B cell (primary cell): ENCODE results near the gene PCDH9. TPM values are rescaled to one million over a fixed set of nuclear protein-coding genes. Genes with fewer than 3 reads are reported as not detected.

ENCODE experiments used
- ATAC-seq: fragments of 200-7000 bp; cut with Tn5 transposase; one replicate; pipeline ENCODE4 v1.10.0; 2021; ENCODE audit warnings: low read depth, mild to moderate bottlenecking, moderate number of reproducible peaks, moderate library complexity
- CTCF ChIA-PET: fragments of 350-600 bp; sonication (Branson Sonifier 250); formaldehyde crosslinking; loops from one replicate; lab custom pipeline; 2021; ENCODE audit warnings: antibody characterized with exemption, inconsistent platforms; lab: Charles Lee
- POLR2A ChIA-PET: fragments of 350-600 bp; sonication (Branson Sonifier 250); formaldehyde crosslinking; loops from one replicate; lab custom pipeline; 2021; ENCODE audit warnings: antibody characterized with exemption; lab: Charles Lee
- DNase-seq: peaks from one replicate; pipeline ENCODE4 v3.0.0; 2013
- H2AFZ ChIP-seq: 2 replicates; pipeline ENCODE4 v1.6.1; 2012; ENCODE audit warnings: mild to moderate bottlenecking, low read depth, low read length; ENCODE audit not compliant: insufficient read depth, poor library complexity, severe bottlenecking
- H3K27ac ChIP-seq, 2 donors: 1 replicate in 1 of 2; 2 replicates in 1 of 2; pipeline ENCODE4 v1.5.1; 2012 to 2013; ENCODE audit warnings: low read length in 2 of 2, mild to moderate bottlenecking in 2 of 2, moderate library complexity in 1 of 2
- H3K27me3 ChIP-seq, 4 experiments: fragments of 200-600 bp in 1 of 4; sonication (generic) in 1 of 4; replicated peaks in 1 of 4; 1 replicate in 2 of 4; 2 replicates in 2 of 4; pipeline versions ENCODE4 v1.6.1 to v1.7.0; 2013 to 2016; ENCODE audit warnings: low read length in 3 of 4, mild to moderate bottlenecking in 2 of 4, mixed read lengths in 1 of 4, moderate library complexity in 1 of 4; ENCODE audit not compliant: insufficient read depth in 4 of 4, control insufficient read depth in 3 of 4; ENCODE audit errors: control extremely low read depth in 1 of 4
- H3K36me3 ChIP-seq, 2 experiments: replicated peaks in 1 of 2; 1 replicate in 1 of 2; 2 replicates in 1 of 2; pipeline versions ENCODE4 v1.6.1 to v1.7.1; 2013; ENCODE audit warnings: low read length in 1 of 2; ENCODE audit not compliant: insufficient read depth in 2 of 2, control insufficient read depth in 1 of 2; ENCODE audit errors: control extremely low read depth in 1 of 2, extremely low read depth in 1 of 2
- H3K4me1 ChIP-seq, 2 donors: fragments of 200-600 bp in 1 of 2; sonication (generic) in 1 of 2; 1 replicate in 1 of 2; 2 replicates in 1 of 2; pipeline versions ENCODE4 v1.5.1 to v1.6.1; 2013 to 2017; ENCODE audit warnings: low read length in 2 of 2; ENCODE audit not compliant: control insufficient read depth in 2 of 2, insufficient read depth in 2 of 2
- H3K4me2 ChIP-seq: replicated peaks from 2 replicates; pipeline ENCODE3; 2012; ENCODE audit warnings: mild to moderate bottlenecking, low read depth, low read length; ENCODE audit not compliant: poor library complexity, severe bottlenecking
- H3K4me3 ChIP-seq, 5 experiments: fragments of 200-600 bp in 1 of 5; sonication (generic) in 1 of 5; 1 replicate in 3 of 5; 2 replicates in 2 of 5; pipeline versions ENCODE4 v1.5.1 to v1.7.0; 2011 to 2016; ENCODE audit warnings: low read length in 4 of 5, mild to moderate bottlenecking in 4 of 5, low read depth in 2 of 5, control low read depth in 1 of 5, moderate library complexity in 1 of 5; ENCODE audit not compliant: insufficient read depth in 1 of 5; ENCODE audit errors: control extremely low read depth in 1 of 5, extremely low read depth in 1 of 5
- H3K79me2 ChIP-seq: fragments of 200-600 bp; sonication (generic); one replicate; pipeline ENCODE4 v1.6.0; 2016; ENCODE audit warnings: low read length; ENCODE audit not compliant: control insufficient read depth, insufficient read depth
- H3K9ac ChIP-seq: fragments of 200-600 bp; sonication (generic); 2 replicates; pipeline ENCODE4 v1.6.1; 2017; ENCODE audit warnings: mild to moderate bottlenecking, low read length, moderate library complexity
- H3K9me3 ChIP-seq, 3 donors: one replicate each; pipeline versions ENCODE4 v1.6.1 to v1.7.1; 2013; ENCODE audit warnings: low read length in 2 of 3; ENCODE audit not compliant: control insufficient read depth in 2 of 3, insufficient read depth in 1 of 3; ENCODE audit errors: control extremely low read depth in 1 of 3
- H4K20me1 ChIP-seq: 2 replicates; pipeline ENCODE4 v1.6.0; 2012; ENCODE audit warnings: mild to moderate bottlenecking, low read length; ENCODE audit not compliant: insufficient read depth, control insufficient read depth, poor library complexity, severe bottlenecking
- H3K27ac Mint-ChIP-seq: one replicate; pipeline ENCODE4 v1.8.0; 2021; ENCODE audit warnings: mixed read lengths
- H3K27me3 Mint-ChIP-seq: one replicate; pipeline ENCODE4 v1.8.0; 2021; ENCODE audit warnings: mixed read lengths
- H3K4me1 Mint-ChIP-seq: one replicate; pipeline ENCODE4 v1.8.0; 2021; ENCODE audit warnings: mixed read lengths
- H3K4me3 Mint-ChIP-seq: one replicate; pipeline ENCODE4 v1.8.0; 2021; ENCODE audit warnings: mixed read lengths
- H3K9me3 Mint-ChIP-seq: one replicate; pipeline ENCODE4 v1.8.0; 2022; ENCODE audit warnings: mixed read lengths; ENCODE audit not compliant: insufficient read depth
- EZH2 ChIP-seq: IDR thresholded peaks from 2 replicates; pipeline ENCODE4 v1.6.1; 2012; ENCODE audit warnings: borderline replicate concordance, low read depth, mild to moderate bottlenecking, moderate library complexity, low read length; ENCODE audit not compliant: insufficient read depth, poor library complexity, severe bottlenecking
- WGBS: methylation state at CpG from one replicate; pipeline ENCODE4 v1.1.5; 2013; ENCODE audit warnings: missing lambda C conversion rate; ENCODE audit not compliant: insufficient coverage; 5-methylcytosine and 5-hydroxymethylcytosine counted together
- intact Hi-C: fragments of 100-400 bp; cut with micrococcal nuclease; formaldehyde crosslinking; loops from one replicate; pipeline ENCODE4 v1.10.0; 2022
- polyA plus RNA-seq: library from polyadenylated mRNA; depleted of rRNA; stranded (reverse); fragments of >200 nt; gene quantifications from 2 replicates; pipeline ENCODE4 v1.2.3, GENCODE V29; 2012
- total RNA-seq, 2 donors: library from RNA; stranded (reverse); fragments of 120-200 nt in 1 of 2; gene quantifications; 1 replicate in 1 of 2; 2 replicates in 1 of 2; pipeline versions ENCODE4 v1.2.3 to v1.2.4, GENCODE V29; 2013 to 2022
- TF ChIP-seq, protein P1 (sequence below): fragments of 200-600 bp; IDR thresholded peaks from one replicate; pipeline ENCODE4 v1.8.0; 2022; ENCODE audit warnings: antibody characterized with exemption, mild to moderate bottlenecking

PCDH9 gene
- total and polyA plus RNA-seq, 2 donors (not counting 1 experiment from before 2014, with no cell fraction given), result 13.1 to 21.8 TPM

DNA sequence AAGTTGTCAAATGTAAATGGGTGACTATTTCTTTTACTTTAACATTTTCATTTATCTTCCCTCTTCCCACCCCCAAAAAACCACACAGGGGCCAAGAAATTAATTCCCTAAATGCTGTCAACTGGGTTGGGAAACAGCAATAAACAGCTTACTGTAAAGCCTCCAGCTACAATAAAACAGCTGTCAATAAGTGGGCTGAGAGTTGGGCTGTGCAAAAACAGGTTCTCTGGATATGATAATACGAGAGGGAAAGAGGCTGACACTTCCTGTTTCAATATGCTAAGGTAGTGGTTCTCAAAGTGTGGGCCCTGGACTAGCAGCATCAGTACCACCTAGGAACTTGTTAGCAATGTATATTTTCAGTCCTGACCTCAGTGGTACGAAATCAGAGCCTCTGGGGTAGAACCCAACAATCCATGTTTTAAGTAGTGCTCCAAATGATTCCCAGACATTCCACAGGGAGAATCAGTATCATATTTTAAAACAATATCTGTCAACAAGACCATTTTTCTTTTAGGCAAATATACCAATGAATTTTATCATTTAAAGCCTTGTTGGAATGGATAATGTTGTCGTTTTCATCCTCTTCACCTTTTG is 8.4 kb downstream of the PCDH9 start:
- peak overlapping the region; percentile 70 for H3K4me2 ChIP-seq
- peak overlapping the region in 3 of 5 experiments; percentile 16 to 42 (median 23) for H3K4me3 ChIP-seq
- peak; percentile 63 for ATAC-seq
- Mint-ChIP-seq H3K27ac (peak overlapping the region; percentile 69), H3K9me3 (no peaks in the 10 kb centered on the region), H3K27me3 (no peaks in the 10 kb centered on the region), H3K4me3 (peak overlapping the region; percentile 62), H3K4me1 (peaks cover 45% of the 10 kb centered on the region)
- H3K9me3 ChIP-seq, result peaks cover 0 to 7% (median under 1%) of the 10 kb centered on the region in 3 donors
- H4K20me1 ChIP-seq, result no peaks in the 10 kb centered on the region
- POLR2A ChIA-PET, result no interaction called here
- WGBS, result no CpG with 5 or more reads among the region's 3 CpGs
- TF ChIP-seq, protein P1, sequence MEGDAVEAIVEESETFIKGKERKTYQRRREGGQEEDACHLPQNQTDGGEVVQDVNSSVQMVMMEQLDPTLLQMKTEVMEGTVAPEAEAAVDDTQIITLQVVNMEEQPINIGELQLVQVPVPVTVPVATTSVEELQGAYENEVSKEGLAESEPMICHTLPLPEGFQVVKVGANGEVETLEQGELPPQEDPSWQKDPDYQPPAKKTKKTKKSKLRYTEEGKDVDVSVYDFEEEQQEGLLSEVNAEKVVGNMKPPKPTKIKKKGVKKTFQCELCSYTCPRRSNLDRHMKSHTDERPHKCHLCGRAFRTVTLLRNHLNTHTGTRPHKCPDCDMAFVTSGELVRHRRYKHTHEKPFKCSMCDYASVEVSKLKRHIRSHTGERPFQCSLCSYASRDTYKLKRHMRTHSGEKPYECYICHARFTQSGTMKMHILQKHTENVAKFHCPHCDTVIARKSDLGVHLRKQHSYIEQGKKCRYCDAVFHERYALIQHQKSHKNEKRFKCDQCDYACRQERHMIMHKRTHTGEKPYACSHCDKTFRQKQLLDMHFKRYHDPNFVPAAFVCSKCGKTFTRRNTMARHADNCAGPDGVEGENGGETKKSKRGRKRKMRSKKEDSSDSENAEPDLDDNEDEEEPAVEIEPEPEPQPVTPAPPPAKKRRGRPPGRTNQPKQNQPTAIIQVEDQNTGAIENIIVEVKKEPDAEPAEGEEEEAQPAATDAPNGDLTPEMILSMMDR, result no peak
- TF ChIP-seq EZH2, result no peak
- H3K79me2 ChIP-seq, result peaks cover 33% of the 10 kb centered on the region
- CTCF ChIA-PET, result interaction anchor here (1.0 to 1.4 kb wide), 5 partner anchors 8 to 603 kb away, joined by 3 to 5 read pairs (median 4); partner anchors contain the start of gene PCDH9
- peaks cover 1 to 5% of the 10 kb centered on the region in 2 experiments for H3K36me3 ChIP-seq
- peak overlapping the region; percentile 33 for H3K9ac ChIP-seq
- peak; percentile 56 for DNase-seq
- H2AFZ ChIP-seq, result peak overlapping the region; percentile 76
- H3K4me1 ChIP-seq, result peaks cover 9 to 30% of the 10 kb centered on the region in 2 donors
- H3K27me3 ChIP-seq, result no peaks in the 10 kb centered on the region
- intact Hi-C loops, result loop anchor here (1.0 to 10.0 kb wide), 4 partner anchors 9 to 1567 kb away; partner anchors contain the start of gene PCDH9
- H3K27ac ChIP-seq, result peak overlapping the region; percentile 8 to 42

DNA sequence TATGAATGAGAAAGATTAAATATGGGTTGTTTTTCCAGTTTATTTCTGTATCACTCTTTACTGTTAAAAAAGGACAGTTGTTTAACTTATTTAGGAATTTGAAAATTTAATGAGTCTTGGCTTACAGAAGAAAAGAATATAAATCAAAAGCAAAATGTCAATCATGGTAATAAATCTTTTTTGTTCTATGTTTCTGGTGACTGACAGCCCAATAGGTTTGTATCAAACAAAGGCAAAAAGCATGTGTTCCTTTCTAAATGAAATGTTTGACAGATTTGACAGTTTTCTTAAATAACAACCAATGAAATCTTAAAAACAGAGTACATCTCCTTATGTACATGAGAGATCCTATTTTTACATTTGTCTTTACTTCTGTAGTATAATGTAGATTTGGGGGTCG is 11.0 kb downstream of the PCDH9 start:
- no peaks in the 10 kb centered on the region for H3K9me3 Mint-ChIP-seq
- H3K36me3 ChIP-seq, result peaks cover 0 to 1% of the 10 kb centered on the region in 2 experiments
- H3K9ac ChIP-seq, result no peak overlapping the region
- no peak overlapping the region for H3K4me3 Mint-ChIP-seq
- H4K20me1 ChIP-seq, result no peaks in the 10 kb centered on the region
- intact Hi-C loops, result no loop called here
- peaks cover 0 to 2% (median 0%) of the 10 kb centered on the region in 3 donors for H3K9me3 ChIP-seq
- H3K4me3 ChIP-seq, result no peak overlapping the region
- DNase-seq (no peak), ATAC-seq (no peak)
- H3K79me2 ChIP-seq, result peaks cover 33% of the 10 kb centered on the region
- H3K27me3 ChIP-seq, result no peaks in the 10 kb centered on the region
- WGBS, result no CpG with 5 or more reads among the region's 1 CpG
- ChIA-PET POLR2A (no interaction called here), CTCF (no interaction called here)
- no peak overlapping the region for H2AFZ ChIP-seq
- H3K27ac ChIP-seq, result no peak overlapping the region
- no peak overlapping the region for H3K4me2 ChIP-seq
- TF ChIP-seq, protein P1, result no peak
- TF ChIP-seq EZH2, result no peak
- peaks cover 32% of the 10 kb centered on the region for H3K4me1 Mint-ChIP-seq
- peaks cover 5 to 20% of the 10 kb centered on the region in 2 donors for H3K4me1 ChIP-seq
- no peak overlapping the region for H3K27ac Mint-ChIP-seq
- no peaks in the 10 kb centered on the region for H3K27me3 Mint-ChIP-seq
